ENCODE data around the gene HS6ST1. TPM values are rescaled to one million over a fixed set of nuclear protein-coding genes. Genes with fewer than 3 reads are reported as not detected.

HS6ST1 gene
- total and polyA plus RNA-seq, 2 donors (not counting 3 experiments of a cell fraction or from before 2014, with no cell fraction given): 12.8 to 19.4 TPM

DNA sequence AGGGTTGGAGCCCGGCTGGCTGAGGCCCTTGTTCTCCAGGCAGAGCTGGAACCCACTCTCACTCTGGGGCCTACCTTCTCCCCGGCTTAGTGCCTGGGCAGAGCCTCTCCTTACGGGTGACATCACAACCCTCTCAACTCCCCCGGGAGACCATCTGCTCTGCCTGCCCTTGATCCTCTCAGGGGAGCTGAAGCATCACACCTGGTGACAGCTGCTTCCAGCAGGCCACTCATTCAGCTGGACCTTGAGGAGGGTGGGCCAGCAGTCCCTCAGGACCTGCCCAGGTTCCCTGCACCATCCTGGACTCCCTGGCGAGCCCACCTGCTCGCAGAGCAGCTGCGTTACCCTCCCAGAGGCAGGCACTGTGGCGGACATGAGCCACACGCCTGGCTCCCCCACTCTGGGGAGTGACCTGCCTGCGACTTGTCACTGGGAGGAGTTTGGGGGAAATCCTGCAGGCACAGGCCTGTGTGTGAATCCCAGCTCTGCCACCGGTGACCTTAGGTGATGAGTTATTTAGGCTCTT is 13.1 kb downstream of the HS6ST1 start:
- Histone ChIP-seq H3K27ac (ENCODE audit: insufficient read depth, low read depth, low read length) (no peak overlapping the region), H3K9me1 (replicated peaks; ENCODE audit: control insufficient read depth, extremely low read depth, insufficient read depth, low read length) (no peaks in the 10 kb centered on the region), H3K4me1 (ENCODE audit: control insufficient read depth, extremely low read depth, insufficient read depth, low read length) (peaks cover 4% of the 10 kb centered on the region), H4K20me1 (replicated peaks; ENCODE audit: control insufficient read depth, extremely low read depth, insufficient read depth, low read length) (no peaks in the 10 kb centered on the region), H3K4me2 (ENCODE audit: insufficient read depth, low read length) (no peak overlapping the region), H3K27me3 (ENCODE audit: control insufficient read depth in 2 of 2, insufficient read depth in 2 of 2, low read length in 2 of 2) (no peaks in the 10 kb centered on the region), H3K79me2 (ENCODE audit: control insufficient read depth, insufficient read depth, low read length) (no peaks in the 10 kb centered on the region), H2AFZ (ENCODE audit: low read depth, low read length) (no peak overlapping the region), H3K4me3 (replicated peaks in 1 of 3; ENCODE audit: insufficient read depth in 1 of 3, low read depth in 1 of 3, low read length in 3 of 3) (no peak overlapping the region), H3K36me3 (ENCODE audit: control insufficient read depth in 2 of 2, extremely low read depth in 1 of 2, insufficient read depth in 2 of 2, low read length in 2 of 2) (no peaks in the 10 kb centered on the region), H3K9ac (replicated peaks; ENCODE audit: extremely low read depth, insufficient read depth, low read length) (no peak overlapping the region), H3K9me3 (replicated peaks; ENCODE audit: control insufficient read depth, insufficient read depth, low read length) (no peaks in the 10 kb centered on the region)
- TF ChIP-seq CTCF (IDR thresholded peaks at IDR 0.05; ENCODE audit: extremely low read depth in 1 of 2, insufficient read depth in 1 of 2, low read depth in 1 of 2, low read length in 2 of 2) (no peak), POLR2A (IDR thresholded peaks at IDR 0.05; ENCODE audit: low read depth, low read length) (no peak), GATA2 (IDR thresholded peaks at IDR 0.05; ENCODE audit: insufficient read depth, insufficient read length, low read depth, low read length) (no peak), MYC (IDR thresholded peaks at IDR 0.05; ENCODE audit: low read depth, low read length) (no peak), FOS (IDR thresholded peaks at IDR 0.05; ENCODE audit: borderline replicate concordance, insufficient read depth, low read length) (no peak), EZH2 (IDR thresholded peaks at IDR 0.05; ENCODE audit: borderline replicate concordance, low read depth, low read length, severe bottlenecking) (no peak), JUN (IDR thresholded peaks at IDR 0.05; ENCODE audit: borderline replicate concordance, insufficient read depth, insufficient read length, low read depth) (no peak), POLR2AphosphoS5 (IDR thresholded peaks at IDR 0.05; ENCODE audit: insufficient read depth, low read depth, low read length) (no peak)
- TF ChIP-seq, protein P1, sequence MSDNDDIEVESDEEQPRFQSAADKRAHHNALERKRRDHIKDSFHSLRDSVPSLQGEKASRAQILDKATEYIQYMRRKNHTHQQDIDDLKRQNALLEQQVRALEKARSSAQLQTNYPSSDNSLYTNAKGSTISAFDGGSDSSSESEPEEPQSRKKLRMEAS (IDR thresholded peaks at IDR 0.05; ENCODE audit: insufficient read depth, insufficient read length): no peak
- intact Hi-C loops (cut with micrococcal nuclease) (no loop called here), dilution Hi-C loops (cut with MboI; ENCODE audit: extremely low pct_ligation_motif_present, low sequenced_read_pairs) (no loop called here)
- CTCF ChIA-PET: interaction anchor here (1.5 to 1.8 kb wide), 2 partner anchors 126 to 242 kb away, joined by 6 read pairs; no protein-coding TSS in a partner anchor
- FAIRE-seq (no peak), DNase-seq (ENCODE audit: low read depth, low spot score) (no peak)
- no TSS peak for BruUV-seq (replicated peaks)
- POLR2A ChIA-PET: no interaction called here
